ENCODE results near the gene GRIK2.

DNA sequence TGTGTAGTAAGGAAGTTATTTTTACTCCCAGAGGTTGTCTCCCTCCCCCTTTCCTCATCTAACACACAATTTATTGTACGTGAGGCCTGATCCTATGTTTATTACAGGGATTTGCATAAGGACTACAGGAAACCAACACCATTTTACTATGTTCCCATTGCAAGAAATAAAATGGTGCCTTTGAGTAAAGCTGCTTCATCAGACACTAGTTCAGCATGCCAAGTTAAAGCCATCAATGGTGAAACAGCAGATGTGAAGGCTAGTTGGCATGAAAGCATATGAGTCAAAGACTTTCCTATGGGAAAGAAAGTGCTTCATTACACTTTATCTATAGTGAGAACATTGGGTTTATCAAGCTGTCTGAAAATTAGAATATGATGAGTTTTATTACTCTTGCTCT is 543.0 kb downstream of the GRIK2 start:
- TF ChIP-seq POLR2A (IDR thresholded peaks at IDR 0.05; ENCODE audit: low read depth) (no peak), POLR2AphosphoS5 (IDR thresholded peaks at IDR 0.05) (no peak), EP300 (IDR thresholded peaks at IDR 0.05) (no peak)
- TF ChIP-seq, protein P1, sequence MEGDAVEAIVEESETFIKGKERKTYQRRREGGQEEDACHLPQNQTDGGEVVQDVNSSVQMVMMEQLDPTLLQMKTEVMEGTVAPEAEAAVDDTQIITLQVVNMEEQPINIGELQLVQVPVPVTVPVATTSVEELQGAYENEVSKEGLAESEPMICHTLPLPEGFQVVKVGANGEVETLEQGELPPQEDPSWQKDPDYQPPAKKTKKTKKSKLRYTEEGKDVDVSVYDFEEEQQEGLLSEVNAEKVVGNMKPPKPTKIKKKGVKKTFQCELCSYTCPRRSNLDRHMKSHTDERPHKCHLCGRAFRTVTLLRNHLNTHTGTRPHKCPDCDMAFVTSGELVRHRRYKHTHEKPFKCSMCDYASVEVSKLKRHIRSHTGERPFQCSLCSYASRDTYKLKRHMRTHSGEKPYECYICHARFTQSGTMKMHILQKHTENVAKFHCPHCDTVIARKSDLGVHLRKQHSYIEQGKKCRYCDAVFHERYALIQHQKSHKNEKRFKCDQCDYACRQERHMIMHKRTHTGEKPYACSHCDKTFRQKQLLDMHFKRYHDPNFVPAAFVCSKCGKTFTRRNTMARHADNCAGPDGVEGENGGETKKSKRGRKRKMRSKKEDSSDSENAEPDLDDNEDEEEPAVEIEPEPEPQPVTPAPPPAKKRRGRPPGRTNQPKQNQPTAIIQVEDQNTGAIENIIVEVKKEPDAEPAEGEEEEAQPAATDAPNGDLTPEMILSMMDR (IDR thresholded peaks at IDR 0.05), result no peak

Data from esophagus muscularis mucosa (tissue), 4 donors.